Hepatocyte (in vitro differentiated cells): ENCODE measurements around the gene DISC1.

Experiments
- CTCF ChIP-seq: fragments of 200-600 bp; sonication (generic); IDR thresholded peaks from 2 replicates; pipeline ENCODE4 v1.5.1; 2016; ENCODE audit warnings: antibody characterized with exemption, mild to moderate bottlenecking; ENCODE audit not compliant: poor library complexity
- EZH2 ChIP-seq: fragments of 200-600 bp; sonication (generic); IDR thresholded peaks from 2 replicates; pipeline ENCODE4 v1.6.1; 2016; ENCODE audit warnings: antibody characterized with exemption, mild to moderate bottlenecking, borderline replicate concordance
- EZH2phosphoT487 ChIP-seq: fragments of 200-600 bp; sonication (generic); IDR thresholded peaks from one replicate; pipeline ENCODE4 v1.6.1; 2018; ENCODE audit warnings: antibody characterized with exemption, mild to moderate bottlenecking, low read depth, moderate library complexity; ENCODE audit not compliant: unreplicated experiment, severe bottlenecking

DNA sequence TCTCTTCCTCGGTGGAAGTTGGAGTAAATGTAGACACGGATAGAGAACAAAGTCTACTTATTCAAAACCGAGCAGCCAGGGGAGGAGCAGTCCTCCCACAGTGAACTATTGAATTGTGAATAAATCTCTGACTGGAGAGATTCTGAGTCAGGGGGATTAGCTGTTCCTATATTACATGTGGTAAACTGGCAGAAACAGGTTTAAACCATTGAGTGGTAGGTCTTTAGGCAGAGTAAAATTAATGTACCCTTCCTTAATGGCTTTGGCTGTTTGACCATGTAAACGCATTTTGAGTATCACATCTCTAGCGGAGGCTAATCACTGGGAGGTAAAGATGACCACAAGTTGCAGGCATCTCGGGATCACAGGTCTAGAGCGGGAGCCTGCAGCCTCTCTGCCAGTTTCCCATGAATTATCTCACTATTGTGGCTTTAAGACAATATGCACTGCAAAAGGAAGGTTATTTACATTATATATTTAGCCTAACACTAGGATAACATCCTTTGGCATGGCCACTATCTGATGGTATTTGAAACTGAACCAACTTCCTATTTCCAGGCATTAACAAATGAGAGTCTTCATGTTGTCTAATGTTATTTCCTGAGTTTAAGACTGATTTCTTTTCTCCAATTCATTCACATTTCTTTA lies 7.9 kb upstream of the DISC1 start:
- no peak for TF ChIP-seq EZH2phosphoT487
- TF ChIP-seq CTCF = no peak
- no peak for TF ChIP-seq EZH2
